Loucy (cell line): Measurements from ENCODE around the gene SEMA4F.

Experiments used
- H2AFZ ChIP-seq: fragments of 200-600 bp; sonication (generic); 2 replicates; pipeline ENCODE4 v1.6.0; 2016; ENCODE audit warnings: antibody characterized with exemption, mild to moderate bottlenecking, low read length, moderate library complexity
- H3F3A ChIP-seq: fragments of 200-600 bp; 2 replicates; pipeline ENCODE4 v1.6.0; 2016; ENCODE audit warnings: antibody characterized with exemption, low read depth, mild to moderate bottlenecking
- H3K27me3 ChIP-seq: fragments of 200-600 bp; sonication (generic); 2 replicates; pipeline ENCODE4 v1.6.1; 2014; ENCODE audit warnings: low read length, mild to moderate bottlenecking; ENCODE audit not compliant: insufficient read depth, poor library complexity, severe bottlenecking
- H3K36me3 ChIP-seq: fragments of 200-600 bp; sonication (generic); 2 replicates; pipeline ENCODE4 v1.6.1; 2016; ENCODE audit warnings: low read length; ENCODE audit not compliant: insufficient read depth
- H3K4me1 ChIP-seq: fragments of 200-600 bp; sonication (generic); 2 replicates; pipeline ENCODE4 v1.5.1; 2014; ENCODE audit warnings: low read length, mild to moderate bottlenecking; ENCODE audit not compliant: insufficient read depth, poor library complexity, severe bottlenecking
- H3K4me2 ChIP-seq: fragments of 200-600 bp; sonication (generic); 2 replicates; pipeline ENCODE4 v1.6.0; 2014; ENCODE audit warnings: antibody characterized with exemption, low read length, low read depth, mild to moderate bottlenecking; ENCODE audit not compliant: poor library complexity, severe bottlenecking
- H3K4me3 ChIP-seq: fragments of 200-600 bp; sonication (generic); 2 replicates; pipeline ENCODE4 v1.5.1; 2014; ENCODE audit warnings: low read length, mild to moderate bottlenecking, mixed read lengths; ENCODE audit not compliant: poor library complexity, severe bottlenecking
- H3K79me2 ChIP-seq: fragments of 200-600 bp; sonication (generic); 2 replicates; pipeline ENCODE4 v1.6.1; 2014; ENCODE audit warnings: low read length; ENCODE audit not compliant: insufficient read depth
- H3K9ac ChIP-seq: fragments of 200-600 bp; sonication (generic); 2 replicates; pipeline ENCODE4 v1.6.0; 2014; ENCODE audit warnings: mild to moderate bottlenecking, low read depth, low read length, moderate library complexity; ENCODE audit not compliant: poor library complexity, severe bottlenecking
- H3K9me2 ChIP-seq: fragments of 200-600 bp; sonication (generic); replicated peaks from 2 replicates; pipeline ENCODE4 v1.6.1; 2016; ENCODE audit warnings: low read depth, low read length, mixed read lengths
- H3K9me3 ChIP-seq: fragments of 200-600 bp; sonication (generic); 2 replicates; pipeline ENCODE4 v1.6.1; 2014; ENCODE audit warnings: mild to moderate bottlenecking, antibody characterized with exemption, low read length, low read depth; ENCODE audit not compliant: insufficient read depth
- H4K20me1 ChIP-seq: fragments of 200-600 bp; sonication (generic); 2 replicates; pipeline ENCODE4 v1.6.0; 2014; ENCODE audit warnings: antibody characterized with exemption, low read length, mild to moderate bottlenecking; ENCODE audit not compliant: insufficient read depth, poor library complexity, severe bottlenecking
- EZH2phosphoT487 ChIP-seq: fragments of 200-600 bp; IDR thresholded peaks from 2 replicates; pipeline ENCODE4 v1.6.1; 2018; ENCODE audit warnings: antibody characterized with exemption, mild to moderate bottlenecking, moderate library complexity, borderline replicate concordance
- TF ChIP-seq, protein P1 (sequence below): fragments of 200-600 bp; sonication (generic); conservative IDR thresholded peaks from 2 replicates; pipeline ENCODE4 v1.5.1; 2014; ENCODE audit warnings: mild to moderate bottlenecking, antibody characterized with exemption, low read length

SEMA4F gene

GRCh38 chr2:74648009-74648443 is 6.0 kb upstream of the SEMA4F start, which contains the start of gene M1AP:
TSS of gene M1AP (minus strand) at chr2:74648330. CDS start at chr2:74640275, 8,055 bp downstream.
- H3K36me3 ChIP-seq, result no peaks in the 10 kb centered on the region
- no peak within 1 kb of the TSS for H3K4me3 ChIP-seq
- H2AFZ ChIP-seq, result no peak within 1 kb of the TSS
- no peak within 1 kb of the TSS for H3K4me2 ChIP-seq
- no peaks in the 10 kb centered on the region for H3K9me2 ChIP-seq
- TF ChIP-seq, protein P1, sequence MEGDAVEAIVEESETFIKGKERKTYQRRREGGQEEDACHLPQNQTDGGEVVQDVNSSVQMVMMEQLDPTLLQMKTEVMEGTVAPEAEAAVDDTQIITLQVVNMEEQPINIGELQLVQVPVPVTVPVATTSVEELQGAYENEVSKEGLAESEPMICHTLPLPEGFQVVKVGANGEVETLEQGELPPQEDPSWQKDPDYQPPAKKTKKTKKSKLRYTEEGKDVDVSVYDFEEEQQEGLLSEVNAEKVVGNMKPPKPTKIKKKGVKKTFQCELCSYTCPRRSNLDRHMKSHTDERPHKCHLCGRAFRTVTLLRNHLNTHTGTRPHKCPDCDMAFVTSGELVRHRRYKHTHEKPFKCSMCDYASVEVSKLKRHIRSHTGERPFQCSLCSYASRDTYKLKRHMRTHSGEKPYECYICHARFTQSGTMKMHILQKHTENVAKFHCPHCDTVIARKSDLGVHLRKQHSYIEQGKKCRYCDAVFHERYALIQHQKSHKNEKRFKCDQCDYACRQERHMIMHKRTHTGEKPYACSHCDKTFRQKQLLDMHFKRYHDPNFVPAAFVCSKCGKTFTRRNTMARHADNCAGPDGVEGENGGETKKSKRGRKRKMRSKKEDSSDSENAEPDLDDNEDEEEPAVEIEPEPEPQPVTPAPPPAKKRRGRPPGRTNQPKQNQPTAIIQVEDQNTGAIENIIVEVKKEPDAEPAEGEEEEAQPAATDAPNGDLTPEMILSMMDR, result no peak
- no peak for TF ChIP-seq EZH2phosphoT487
- no peaks in the 10 kb centered on the region for H3K79me2 ChIP-seq
- no peaks in the 10 kb centered on the region for H3K27me3 ChIP-seq
- no peaks in the 10 kb centered on the region for H4K20me1 ChIP-seq
- no peaks in the 10 kb centered on the region for H3K4me1 ChIP-seq
- no peak within 1 kb of the TSS for H3K9ac ChIP-seq
- H3F3A ChIP-seq, result no peaks in the 10 kb centered on the region
- no peaks in the 10 kb centered on the region for H3K9me3 ChIP-seq

DNA sequence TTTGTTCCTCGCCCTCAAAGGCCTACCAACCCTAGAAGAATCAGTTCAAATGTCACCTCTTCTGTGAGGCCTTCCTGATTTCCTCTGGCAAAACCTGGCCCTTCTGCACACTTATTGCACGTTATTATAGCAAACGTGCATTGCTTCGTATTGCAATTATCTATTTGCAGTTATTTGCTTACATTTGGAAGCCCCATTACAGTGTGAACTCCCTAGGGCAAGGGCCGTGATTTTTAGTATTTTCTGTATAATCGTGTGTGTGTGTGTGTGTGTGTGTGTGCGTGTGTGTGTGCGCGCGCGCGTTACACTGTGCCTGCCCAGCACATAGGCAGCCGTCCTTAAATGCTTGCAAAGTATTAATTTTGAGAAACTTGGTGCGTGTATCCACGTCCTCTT is 460 bp upstream of the SEMA4F start:
- H2AFZ ChIP-seq, result peak overlapping the region; percentile 98
- TF ChIP-seq, protein P1, result no peak
- TF ChIP-seq EZH2phosphoT487, result no peak
- peaks cover 15% of the 10 kb centered on the region for H3K4me1 ChIP-seq
- no peaks in the 10 kb centered on the region for H3K36me3 ChIP-seq
- H3K4me3 ChIP-seq, result peak overlapping the region; percentile 81
- H3K9ac ChIP-seq, result peak overlapping the region; percentile 65
- no peaks in the 10 kb centered on the region for H3F3A ChIP-seq
- no peaks in the 10 kb centered on the region for H3K9me3 ChIP-seq
- no peaks in the 10 kb centered on the region for H3K79me2 ChIP-seq
- H3K27me3 ChIP-seq, result no peaks in the 10 kb centered on the region
- no peaks in the 10 kb centered on the region for H4K20me1 ChIP-seq
- H3K4me2 ChIP-seq, result peak overlapping the region; percentile 92
- H3K9me2 ChIP-seq, result no peaks in the 10 kb centered on the region

- Histone ChIP-seq H2AFZ (no peak overlapping the region), H3K4me2 (peak overlapping the region; percentile 92), H3K27me3 (no peaks in the 10 kb centered on the region)
Observed at GRCh38 chr2:74655579-74655978, 1.5 kb downstream of the SEMA4F start.

More at GRCh38 chr2:74655579-74655978, 1.5 kb downstream of the SEMA4F start:
- Histone ChIP-seq H3K9ac (no peak overlapping the region), H3K9me3 (no peaks in the 10 kb centered on the region), H3K4me1 (peaks cover 15% of the 10 kb centered on the region), H3K79me2 (no peaks in the 10 kb centered on the region), H4K20me1 (no peaks in the 10 kb centered on the region), H3K36me3 (no peaks in the 10 kb centered on the region), H3K4me3 (no peak overlapping the region), H3K9me2 (no peaks in the 10 kb centered on the region), H3F3A (no peaks in the 10 kb centered on the region)
- TF ChIP-seq, protein P1, result no peak
- TF ChIP-seq EZH2phosphoT487, result no peak
